ENCODE results near the gene FBXL5.

Gene FBXL5

GRCh38 chr4:15655223-15656037, at the start of gene FBXL5:
FBXL5 (minus strand) TSS chr4:15655357; CDS start chr4:15655287, 70 bp downstream.
- peak within 1 kb of the TSS; percentile 100 for H3K27ac ChIP-seq (ENCODE audit: low read depth, low read length)
- peak within 1 kb of the TSS; percentile 94 for H3K4me3 ChIP-seq (ENCODE audit: low read depth, low read length)
- H3K36me3 ChIP-seq (ENCODE audit: control insufficient read depth, insufficient read depth, low read length): peaks cover 8% of the 10 kb centered on the region
- no peaks in the 10 kb centered on the region for H3K9me3 ChIP-seq (ENCODE audit: control insufficient read depth, insufficient read depth, low read depth, low read length)
- peaks cover 26% of the 10 kb centered on the region for H3K4me1 ChIP-seq (ENCODE audit: control insufficient read depth, insufficient read depth, low read length)
- peak within 1 kb of the TSS; percentile 99 for H3K9ac ChIP-seq (ENCODE audit: low read length)
- no peaks in the 10 kb centered on the region for H3K27me3 ChIP-seq (ENCODE audit: control insufficient read depth, insufficient read depth, low read length)

GRCh38 chr4:15704129-15704528, 49.0 kb upstream of the FBXL5 start:
- no peak overlapping the region for H3K27ac ChIP-seq (ENCODE audit: low read depth, low read length)
- peaks cover 15% of the 10 kb centered on the region for H3K27me3 ChIP-seq (ENCODE audit: control insufficient read depth, insufficient read depth, low read length)
- no peak overlapping the region for H3K4me3 ChIP-seq (ENCODE audit: low read depth, low read length)
- no peaks in the 10 kb centered on the region for H3K36me3 ChIP-seq (ENCODE audit: control insufficient read depth, insufficient read depth, low read length)
- H3K9me3 ChIP-seq (ENCODE audit: control insufficient read depth, insufficient read depth, low read depth, low read length): 0 out of 2 replicates have a peak, but pooled peaks cover 3% of the 10 kb centered on the region
- no peaks in the 10 kb centered on the region; the same call in 1 of the 2 replicates for H3K4me1 ChIP-seq (ENCODE audit: control insufficient read depth, insufficient read depth, low read length)
- no peak overlapping the region for H3K9ac ChIP-seq (ENCODE audit: low read length)

- peaks cover 15% of the 10 kb centered on the region for H3K27me3 ChIP-seq (ENCODE audit: control insufficient read depth, insufficient read depth, low read length)
- no peaks in the 10 kb centered on the region for H3K36me3 ChIP-seq (ENCODE audit: control insufficient read depth, insufficient read depth, low read length)
- H3K9ac ChIP-seq (ENCODE audit: low read length): no peak overlapping the region
- no peaks in the 10 kb centered on the region; the same call in 1 of the 2 replicates for H3K4me1 ChIP-seq (ENCODE audit: control insufficient read depth, insufficient read depth, low read length)
- H3K9me3 ChIP-seq (ENCODE audit: control insufficient read depth, insufficient read depth, low read depth, low read length): 0 out of 2 replicates have a peak, but pooled peaks cover 5% of the 10 kb centered on the region
- no peak overlapping the region for H3K27ac ChIP-seq (ENCODE audit: low read depth, low read length)
- peak overlapping the region; percentile 68 for H3K4me3 ChIP-seq (ENCODE audit: low read depth, low read length)
These were observed 48.3 kb upstream of the FBXL5 start for GRCh38 chr4:15703439-15703838.

GRCh38 chr4:15702941-15703403, 47.8 kb upstream of the FBXL5 start, which contains the start of gene BST1:
BST1 (plus strand) TSS chr4:15703065; CDS start chr4:15703145, 80 bp downstream.
- Histone ChIP-seq H3K27me3 (ENCODE audit: control insufficient read depth, insufficient read depth, low read length) (peaks cover 15% of the 10 kb centered on the region), H3K9ac (ENCODE audit: low read length) (peak within 1 kb of the TSS; percentile 22), H3K4me3 (ENCODE audit: low read depth, low read length) (peak within 1 kb of the TSS; percentile 68), H3K9me3 (ENCODE audit: control insufficient read depth, insufficient read depth, low read depth, low read length) (peaks cover 8% of the 10 kb centered on the region; the same call in 1 of the 2 replicates), H3K4me1 (ENCODE audit: control insufficient read depth, insufficient read depth, low read length) (no peaks in the 10 kb centered on the region; the same call in 1 of the 2 replicates), H3K36me3 (ENCODE audit: control insufficient read depth, insufficient read depth, low read length) (no peaks in the 10 kb centered on the region), H3K27ac (ENCODE audit: low read depth, low read length) (no peak within 1 kb of the TSS)

- Histone ChIP-seq H3K4me1 (ENCODE audit: control insufficient read depth, insufficient read depth, low read length) (peaks cover 11% of the 10 kb centered on the region), H3K4me3 (ENCODE audit: low read depth, low read length) (no peak overlapping the region), H3K9me3 (ENCODE audit: control insufficient read depth, insufficient read depth, low read depth, low read length) (peaks cover 26% of the 10 kb centered on the region; the same call in 1 of the 2 replicates), H3K27ac (ENCODE audit: low read depth, low read length) (no peak overlapping the region), H3K36me3 (ENCODE audit: control insufficient read depth, insufficient read depth, low read length) (no peaks in the 10 kb centered on the region), H3K27me3 (ENCODE audit: control insufficient read depth, insufficient read depth, low read length) (peaks cover under 1% of the 10 kb centered on the region; the same call in 1 of the 2 replicates), H3K9ac (ENCODE audit: low read length) (no peak overlapping the region)
These were observed 41.7 kb upstream of the FBXL5 start for GRCh38 chr4:15696866-15697265.

GRCh38 chr4:15695729-15696128, 40.6 kb upstream of the FBXL5 start:
- Histone ChIP-seq H3K27ac (ENCODE audit: low read depth, low read length) (no peak overlapping the region), H3K4me3 (ENCODE audit: low read depth, low read length) (no peak overlapping the region), H3K36me3 (ENCODE audit: control insufficient read depth, insufficient read depth, low read length) (no peaks in the 10 kb centered on the region), H3K9ac (ENCODE audit: low read length) (no peak overlapping the region), H3K27me3 (ENCODE audit: control insufficient read depth, insufficient read depth, low read length) (no peaks in the 10 kb centered on the region), H3K9me3 (ENCODE audit: control insufficient read depth, insufficient read depth, low read depth, low read length) (peaks cover 26% of the 10 kb centered on the region; the same call in 1 of the 2 replicates), H3K4me1 (ENCODE audit: control insufficient read depth, insufficient read depth, low read length) (peaks cover 23% of the 10 kb centered on the region)

- H3K4me3 ChIP-seq (ENCODE audit: low read depth, low read length): no peak overlapping the region
- H3K27me3 ChIP-seq (ENCODE audit: control insufficient read depth, insufficient read depth, low read length): no peaks in the 10 kb centered on the region
- H3K36me3 ChIP-seq (ENCODE audit: control insufficient read depth, insufficient read depth, low read length): no peaks in the 10 kb centered on the region
- no peak overlapping the region for H3K27ac ChIP-seq (ENCODE audit: low read depth, low read length)
- peaks cover 26% of the 10 kb centered on the region; the same call in 1 of the 2 replicates for H3K9me3 ChIP-seq (ENCODE audit: control insufficient read depth, insufficient read depth, low read depth, low read length)
- no peak overlapping the region for H3K9ac ChIP-seq (ENCODE audit: low read length)
- peaks cover 27% of the 10 kb centered on the region for H3K4me1 ChIP-seq (ENCODE audit: control insufficient read depth, insufficient read depth, low read length)
These were observed 40.1 kb upstream of the FBXL5 start for GRCh38 chr4:15695240-15695699.

- H3K9me3 ChIP-seq (ENCODE audit: control insufficient read depth, insufficient read depth, low read depth, low read length): peaks cover 26% of the 10 kb centered on the region; the same call in 1 of the 2 replicates
- H3K27me3 ChIP-seq (ENCODE audit: control insufficient read depth, insufficient read depth, low read length): no peaks in the 10 kb centered on the region
- H3K36me3 ChIP-seq (ENCODE audit: control insufficient read depth, insufficient read depth, low read length): no peaks in the 10 kb centered on the region
- no peak overlapping the region for H3K9ac ChIP-seq (ENCODE audit: low read length)
- no peak overlapping the region for H3K27ac ChIP-seq (ENCODE audit: low read depth, low read length)
- H3K4me1 ChIP-seq (ENCODE audit: control insufficient read depth, insufficient read depth, low read length): peaks cover 34% of the 10 kb centered on the region
- no peak overlapping the region for H3K4me3 ChIP-seq (ENCODE audit: low read depth, low read length)
These were observed 39.3 kb upstream of the FBXL5 start for GRCh38 chr4:15694431-15694830.

- peaks cover 34% of the 10 kb centered on the region for H3K4me1 ChIP-seq (ENCODE audit: control insufficient read depth, insufficient read depth, low read length)
- H3K27me3 ChIP-seq (ENCODE audit: control insufficient read depth, insufficient read depth, low read length): no peaks in the 10 kb centered on the region
- H3K9ac ChIP-seq (ENCODE audit: low read length): no peak overlapping the region
These were observed 37.4 kb upstream of the FBXL5 start for GRCh38 chr4:15692602-15693001.

GRCh38 chr4:15691346-15692135, 36.4 kb upstream of the FBXL5 start:
- H3K27ac ChIP-seq (ENCODE audit: low read depth, low read length): peak overlapping the region; percentile 86; the same call in 1 of the 2 replicates
- H3K4me3 ChIP-seq (ENCODE audit: low read depth, low read length): no peak overlapping the region
- H3K9ac ChIP-seq (ENCODE audit: low read length): peak overlapping the region; percentile 20
- peaks cover 20% of the 10 kb centered on the region for H3K36me3 ChIP-seq (ENCODE audit: control insufficient read depth, insufficient read depth, low read length)
- H3K27me3 ChIP-seq (ENCODE audit: control insufficient read depth, insufficient read depth, low read length): no peaks in the 10 kb centered on the region
- peaks cover 34% of the 10 kb centered on the region for H3K4me1 ChIP-seq (ENCODE audit: control insufficient read depth, insufficient read depth, low read length)
- H3K9me3 ChIP-seq (ENCODE audit: control insufficient read depth, insufficient read depth, low read depth, low read length): peaks cover 9% of the 10 kb centered on the region; the same call in 1 of the 2 replicates

More at GRCh38 chr4:15692602-15693001, 37.4 kb upstream of the FBXL5 start:
- Histone ChIP-seq H3K27ac (ENCODE audit: low read depth, low read length) (no peak overlapping the region), H3K9me3 (ENCODE audit: control insufficient read depth, insufficient read depth, low read depth, low read length) (peaks cover 16% of the 10 kb centered on the region; the same call in 1 of the 2 replicates), H3K4me3 (ENCODE audit: low read depth, low read length) (no peak overlapping the region), H3K36me3 (ENCODE audit: control insufficient read depth, insufficient read depth, low read length) (peaks cover 9% of the 10 kb centered on the region)
